Activated CD8-positive, alpha-beta memory T cell treated with anti-CD3 and anti-CD28 coated beads, Interleukin-2, amount 50 U/mL, for 1 hour (primary cell): ENCODE measurements around the gene SPEF2.

Source experiments
- DNase-seq: peaks from one replicate; pipeline ENCODE4 v3.0.0-alpha.2; 2020; ENCODE audit errors: extremely low read depth

Gene SPEF2

GRCh38 chr5:35856765-35857351, 239.2 kb downstream of the SPEF2 start, which contains the start of gene IL7R:
TSS of gene IL7R (plus strand) at chr5:35856891. CDS start at chr5:35856978, 87 bp downstream.
- DNase-seq: no peak

GRCh38 chr5:35857606-35858205, 240.0 kb downstream of the SPEF2 start:
- no peak for DNase-seq

- DNase-seq: no peak
These were observed 241.5 kb downstream of the SPEF2 start for GRCh38 chr5:35859101-35859661.

GRCh38 chr5:35860686-35861085, 243.0 kb downstream of the SPEF2 start:
- DNase-seq: no peak

- no peak for DNase-seq
These were observed 244.1 kb downstream of the SPEF2 start for GRCh38 chr5:35861718-35862117.

- DNase-seq: no peak
These were observed 244.5 kb downstream of the SPEF2 start for GRCh38 chr5:35862126-35862525.

GRCh38 chr5:35863159-35863558, 245.5 kb downstream of the SPEF2 start:
- no peak for DNase-seq
